GM19099 (cell line): ENCODE results near the gene KANSL1.
A peak's percentile ranks its signal among the peaks of the same experiment; 100 is the strongest.

Experiments used
- POLR2A ChIP-seq: IDR thresholded peaks from 3 replicates; pipeline ENCODE4 v1.6.1; 2011; ENCODE audit warnings: low read depth; ENCODE audit not compliant: insufficient read length; ENCODE audit errors: extremely low read depth

KANSL1 gene, protein sequence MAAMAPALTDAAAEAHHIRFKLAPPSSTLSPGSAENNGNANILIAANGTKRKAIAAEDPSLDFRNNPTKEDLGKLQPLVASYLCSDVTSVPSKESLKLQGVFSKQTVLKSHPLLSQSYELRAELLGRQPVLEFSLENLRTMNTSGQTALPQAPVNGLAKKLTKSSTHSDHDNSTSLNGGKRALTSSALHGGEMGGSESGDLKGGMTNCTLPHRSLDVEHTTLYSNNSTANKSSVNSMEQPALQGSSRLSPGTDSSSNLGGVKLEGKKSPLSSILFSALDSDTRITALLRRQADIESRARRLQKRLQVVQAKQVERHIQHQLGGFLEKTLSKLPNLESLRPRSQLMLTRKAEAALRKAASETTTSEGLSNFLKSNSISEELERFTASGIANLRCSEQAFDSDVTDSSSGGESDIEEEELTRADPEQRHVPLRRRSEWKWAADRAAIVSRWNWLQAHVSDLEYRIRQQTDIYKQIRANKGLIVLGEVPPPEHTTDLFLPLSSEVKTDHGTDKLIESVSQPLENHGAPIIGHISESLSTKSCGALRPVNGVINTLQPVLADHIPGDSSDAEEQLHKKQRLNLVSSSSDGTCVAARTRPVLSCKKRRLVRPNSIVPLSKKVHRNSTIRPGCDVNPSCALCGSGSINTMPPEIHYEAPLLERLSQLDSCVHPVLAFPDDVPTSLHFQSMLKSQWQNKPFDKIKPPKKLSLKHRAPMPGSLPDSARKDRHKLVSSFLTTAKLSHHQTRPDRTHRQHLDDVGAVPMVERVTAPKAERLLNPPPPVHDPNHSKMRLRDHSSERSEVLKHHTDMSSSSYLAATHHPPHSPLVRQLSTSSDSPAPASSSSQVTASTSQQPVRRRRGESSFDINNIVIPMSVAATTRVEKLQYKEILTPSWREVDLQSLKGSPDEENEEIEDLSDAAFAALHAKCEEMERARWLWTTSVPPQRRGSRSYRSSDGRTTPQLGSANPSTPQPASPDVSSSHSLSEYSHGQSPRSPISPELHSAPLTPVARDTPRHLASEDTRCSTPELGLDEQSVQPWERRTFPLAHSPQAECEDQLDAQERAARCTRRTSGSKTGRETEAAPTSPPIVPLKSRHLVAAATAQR (N-terminal part only)

DNA sequence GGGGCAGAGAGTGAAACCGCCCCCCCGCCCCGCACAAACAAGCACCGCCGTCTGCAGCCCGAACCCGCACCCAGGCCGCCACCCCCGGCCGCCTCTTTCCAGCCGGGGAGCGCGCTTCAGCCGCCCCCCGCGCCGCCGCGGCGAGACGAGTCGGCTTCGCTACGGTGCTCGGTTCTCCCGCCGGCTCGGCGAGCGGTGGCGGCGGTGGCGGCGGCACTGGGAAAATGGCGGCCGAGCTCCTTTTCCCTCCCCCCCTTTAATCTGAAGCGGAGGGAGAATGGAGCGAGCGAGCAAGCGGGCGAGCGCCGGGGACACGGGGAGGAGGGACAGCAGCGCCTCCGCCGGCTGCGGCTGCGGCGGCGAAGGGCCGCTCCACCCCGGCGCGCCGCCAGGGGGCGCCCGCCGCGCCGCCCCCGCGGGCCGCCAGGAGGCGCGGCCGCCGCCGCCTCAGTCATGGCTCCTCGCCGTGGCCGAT is at the start of gene KANSL1:
TSS of gene KANSL1 (minus strand) at position 279 of the 475 bp plus-strand sequence. CDS start 21,286 bp downstream, outside the sequence.
- peak; percentile 52 for TF ChIP-seq POLR2A

DNA sequence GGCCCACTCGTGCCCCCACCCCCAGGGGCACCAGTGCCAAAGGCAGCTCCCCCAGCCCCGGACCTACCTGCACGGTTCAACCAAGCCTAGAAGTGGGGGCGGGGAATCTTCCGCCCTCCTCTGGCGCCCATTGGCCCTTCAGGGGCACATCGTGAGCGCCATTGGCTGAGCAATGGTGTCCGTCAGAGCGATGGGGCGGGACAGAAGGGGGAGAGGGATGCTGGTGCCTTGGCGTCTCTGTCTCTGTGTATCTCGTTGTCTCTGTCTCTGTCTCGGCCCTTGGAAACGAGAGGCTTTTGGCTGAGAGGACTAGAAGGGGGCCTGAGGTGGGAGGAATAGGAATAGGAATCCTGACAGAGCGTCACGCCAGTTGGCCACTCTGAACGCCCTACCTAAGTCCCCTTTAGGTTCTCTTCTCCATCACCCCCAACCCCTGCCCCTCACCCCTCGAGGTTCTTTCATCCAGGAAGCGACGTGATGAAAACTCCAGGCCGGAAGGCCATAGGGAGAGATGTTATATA is 32.1 kb upstream of the KANSL1 start:
- peak; percentile 30 for TF ChIP-seq POLR2A

DNA sequence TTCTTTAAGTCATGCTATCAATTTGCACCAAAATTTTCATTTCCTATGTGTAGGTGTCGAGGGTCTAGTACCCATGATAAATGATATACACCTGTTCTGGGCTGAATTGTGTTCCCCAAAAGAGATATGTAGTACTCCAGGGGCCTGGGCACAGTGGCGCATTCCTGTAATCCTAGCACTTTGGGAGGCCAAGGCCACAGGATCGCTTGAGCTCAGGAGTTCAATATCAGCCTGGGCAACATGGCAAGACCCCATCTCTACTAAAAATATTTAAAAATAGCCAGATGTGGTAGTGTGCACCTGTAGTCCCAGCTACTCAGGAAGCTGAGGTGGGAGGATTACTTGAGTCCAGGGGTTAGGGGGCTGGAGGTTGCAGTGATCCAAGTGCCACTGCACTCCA is 23.5 kb upstream of the KANSL1 start:
- TF ChIP-seq POLR2A = no peak

DNA sequence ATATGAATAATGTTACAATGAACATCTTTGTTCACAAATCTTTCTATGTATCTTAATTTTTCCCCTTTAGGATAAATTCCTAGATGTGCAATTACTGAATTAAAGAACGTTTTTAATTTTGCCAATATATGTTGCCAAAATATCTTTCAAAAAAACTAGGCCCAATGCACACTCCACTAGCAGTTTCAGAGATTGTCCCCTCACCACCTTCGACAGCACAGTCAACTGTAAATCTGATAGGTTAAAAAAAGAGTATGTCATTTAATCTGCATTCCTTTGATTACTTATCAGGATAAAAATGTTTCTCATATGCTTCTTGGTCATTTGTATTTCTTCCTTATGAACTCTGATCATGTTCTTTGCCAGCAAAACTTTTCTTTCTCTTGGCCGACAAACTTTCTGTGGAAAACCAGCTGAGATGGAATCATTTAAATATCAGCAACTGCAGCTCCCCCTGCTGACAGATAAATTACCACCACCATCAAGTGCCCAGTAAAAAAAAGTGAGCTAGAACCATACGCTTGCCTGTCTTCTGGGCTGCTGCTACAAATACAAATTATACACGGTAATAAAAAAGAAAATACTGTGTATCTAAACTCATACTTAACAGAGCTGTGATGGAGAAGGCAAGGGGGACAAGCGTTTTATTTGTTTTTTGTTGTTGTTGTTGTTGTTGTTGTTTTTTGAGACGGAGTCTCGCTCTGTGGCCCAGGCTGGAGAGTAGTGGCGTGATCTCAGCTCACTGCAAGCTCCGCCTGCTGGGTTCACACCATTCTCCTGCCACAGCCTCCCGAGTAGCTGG is 19.6 kb upstream of the KANSL1 start:
- TF ChIP-seq POLR2A = no peak

DNA sequence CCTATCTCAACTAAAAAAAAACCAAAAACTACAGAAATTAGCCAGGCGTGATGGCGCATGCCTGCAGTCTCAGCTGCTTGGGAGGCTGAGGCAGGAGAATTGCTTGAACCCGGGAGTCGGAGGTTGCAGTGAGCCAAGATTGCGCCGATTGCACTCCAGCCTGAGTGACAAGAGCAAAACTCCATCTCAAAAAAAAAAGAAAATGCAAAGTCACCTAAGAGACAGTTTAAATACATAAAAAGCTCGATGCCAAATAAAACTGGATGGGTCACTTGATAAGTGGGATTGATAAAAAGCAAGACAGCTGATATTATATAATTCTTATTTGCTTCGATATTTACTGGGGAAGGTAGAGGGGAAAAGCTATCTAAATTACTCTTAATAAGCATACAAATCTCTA is 15.8 kb upstream of the KANSL1 start:
- no peak for TF ChIP-seq POLR2A

DNA sequence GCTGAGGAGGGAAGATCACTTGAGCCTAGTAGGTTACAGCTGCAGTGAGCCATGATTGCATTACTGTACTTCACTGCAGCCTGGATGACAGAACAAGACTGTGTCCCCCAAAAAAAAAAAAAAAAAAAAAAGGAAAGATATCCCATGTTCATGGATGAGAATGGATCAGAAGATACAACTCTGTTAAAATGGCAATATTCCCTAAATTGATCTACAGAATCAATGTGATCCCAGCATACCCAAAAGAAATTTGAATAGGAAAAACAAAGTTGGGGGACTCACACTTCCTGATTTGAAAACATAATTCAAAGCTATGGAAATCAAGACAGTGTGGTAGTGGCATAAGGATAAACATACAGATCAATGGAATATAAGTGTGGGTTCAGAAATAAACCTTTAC is 12.7 kb upstream of the KANSL1 start:
- no peak for TF ChIP-seq POLR2A

DNA sequence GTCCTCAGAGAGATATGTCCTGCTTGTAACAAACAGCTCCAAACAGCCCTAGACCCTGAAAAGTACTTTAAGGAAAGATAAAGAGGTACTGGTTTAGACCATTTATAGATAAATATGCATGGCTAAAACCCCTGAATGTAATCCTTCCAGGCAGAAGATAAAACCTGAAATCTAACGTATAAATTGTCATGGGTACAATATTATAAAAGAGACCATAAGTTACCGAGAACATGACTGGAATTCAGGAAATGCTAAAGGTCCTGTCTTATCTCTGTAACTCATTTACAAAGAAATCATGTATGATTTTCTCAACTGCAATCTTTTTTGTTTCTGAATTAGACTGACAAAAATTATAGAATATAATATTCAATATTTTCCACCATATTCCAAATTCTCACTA is 9.2 kb upstream of the KANSL1 start:
- TF ChIP-seq POLR2A = no peak

DNA sequence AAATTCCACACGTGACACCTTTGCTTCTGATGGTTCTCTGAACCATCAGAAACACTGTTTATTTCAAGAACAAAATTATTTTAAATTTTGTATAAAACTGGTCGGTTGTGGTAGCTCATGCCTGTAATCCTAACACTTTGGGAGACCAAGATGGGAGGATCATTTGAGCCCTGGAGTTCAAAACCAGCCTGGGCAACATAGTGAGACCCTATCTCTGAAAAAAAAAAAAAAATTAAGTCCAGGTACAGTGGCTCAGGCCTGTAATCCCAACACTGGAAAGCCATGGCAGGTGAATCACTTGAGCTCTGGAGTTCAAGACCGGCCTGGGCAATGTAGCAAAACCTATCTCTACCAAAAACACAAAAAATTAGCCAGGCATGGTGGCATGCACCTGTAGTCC is 8.3 kb upstream of the KANSL1 start:
- TF ChIP-seq POLR2A = no peak

DNA sequence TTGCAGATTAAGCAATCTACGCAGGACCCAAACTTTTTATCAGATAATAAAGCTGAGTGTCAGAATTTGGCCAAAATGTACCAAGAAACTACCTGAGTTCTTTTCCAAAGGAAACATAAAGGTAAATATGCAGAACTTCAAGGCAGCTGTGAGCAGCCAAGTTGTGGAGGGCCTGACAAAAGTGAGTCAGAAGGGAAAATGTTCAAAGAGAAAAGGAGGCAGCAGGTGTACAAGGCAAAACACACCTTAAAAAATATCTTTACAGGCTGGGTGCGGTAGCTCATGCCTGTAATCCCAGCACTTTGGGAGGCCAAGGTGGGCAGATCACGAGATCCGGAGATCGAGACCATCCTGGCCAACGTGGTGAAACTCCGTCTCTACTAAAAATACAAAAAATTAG is 7.0 kb upstream of the KANSL1 start:
- no peak for TF ChIP-seq POLR2A

DNA sequence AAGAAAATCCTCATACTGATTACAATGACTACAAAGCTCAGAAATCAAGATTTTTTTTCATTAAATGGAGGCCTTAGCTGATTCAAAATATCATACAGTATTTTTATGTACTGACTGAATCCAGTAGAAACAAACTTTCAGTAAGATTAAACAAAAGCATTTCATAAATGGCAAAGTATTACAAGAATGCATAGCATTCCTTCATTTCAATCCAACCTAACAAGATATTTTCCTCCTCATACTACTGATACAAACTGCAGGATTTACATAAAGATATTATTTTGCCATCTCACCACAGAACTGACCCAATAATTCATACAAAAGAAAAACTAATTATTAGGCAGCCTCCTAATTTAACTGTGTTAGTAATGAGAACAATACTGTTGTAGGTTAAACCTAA is 6.2 kb upstream of the KANSL1 start:
- TF ChIP-seq POLR2A = no peak

DNA sequence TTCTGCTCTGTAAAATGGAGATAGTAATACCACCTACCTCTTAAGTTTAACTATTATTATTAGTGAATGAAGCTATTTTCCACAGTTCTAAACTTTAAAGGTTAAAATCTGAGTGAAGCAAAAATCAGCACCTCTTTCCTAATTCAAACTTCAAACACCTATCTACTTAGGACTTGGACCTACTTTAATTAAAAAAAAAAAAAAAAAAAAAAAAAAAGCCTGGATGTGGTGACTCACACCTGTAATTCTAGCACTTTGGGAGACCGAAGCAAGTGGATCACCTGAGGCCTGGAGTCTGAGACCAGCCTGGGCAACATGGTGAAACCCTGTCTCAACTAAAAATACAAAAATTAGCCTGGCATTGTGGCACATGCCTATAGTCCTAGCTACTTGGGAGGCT is 5.0 kb upstream of the KANSL1 start:
- no peak for TF ChIP-seq POLR2A

DNA sequence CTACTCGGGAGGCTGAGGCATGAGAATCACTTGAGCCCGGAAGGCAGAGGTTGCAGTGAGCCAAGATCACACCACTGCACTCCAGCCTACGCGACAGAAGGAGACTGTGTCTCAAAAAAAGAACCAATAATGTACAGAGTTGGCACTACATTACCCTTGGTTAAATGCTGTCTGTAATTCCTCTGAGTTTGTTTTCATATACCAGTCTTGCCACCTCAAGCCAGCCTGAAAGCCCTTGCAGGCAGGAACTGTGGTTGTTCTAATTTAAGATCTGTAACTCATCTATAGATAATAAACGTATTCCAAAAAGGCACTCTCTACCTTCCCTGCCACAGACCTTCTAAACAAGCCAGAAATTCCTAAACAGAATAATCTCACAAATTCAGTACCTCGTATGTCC is 4.3 kb upstream of the KANSL1 start:
- TF ChIP-seq POLR2A = no peak

DNA sequence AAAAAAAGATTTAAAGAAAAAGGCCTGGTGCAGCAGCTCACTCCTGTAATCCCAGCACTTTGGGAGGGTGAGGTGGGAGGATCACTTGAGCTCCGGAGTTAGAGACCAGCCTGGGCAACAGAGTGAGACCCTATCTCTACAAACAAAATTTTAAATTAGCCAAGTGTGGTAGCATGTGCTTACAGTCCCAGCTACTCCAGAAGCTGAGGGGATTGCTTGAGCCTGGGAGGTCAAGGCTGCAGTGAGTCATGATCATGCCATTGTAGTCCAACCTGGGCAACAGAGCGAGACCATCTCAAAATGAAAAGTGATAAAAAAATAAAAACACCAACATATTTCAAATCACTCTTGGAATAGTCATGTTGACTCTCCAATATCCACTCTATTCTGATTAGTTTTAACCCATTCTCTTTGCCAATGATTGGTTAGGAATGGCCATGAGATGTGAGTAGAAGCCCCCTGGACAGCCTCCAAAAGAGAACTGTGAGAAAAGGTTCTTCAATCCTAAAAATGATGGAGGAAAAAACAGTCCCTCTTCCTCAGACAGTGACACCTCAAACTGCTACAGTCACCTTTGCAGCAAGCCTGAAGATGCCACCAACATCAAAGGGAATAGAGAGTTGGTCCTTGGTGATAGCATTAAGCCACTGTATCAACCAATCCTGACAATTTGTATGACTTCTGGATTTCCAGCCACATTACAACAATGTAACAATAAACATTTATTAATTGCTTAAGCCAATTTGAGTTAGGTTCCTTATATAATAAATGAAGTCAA is 2.9 kb upstream of the KANSL1 start:
- no peak for TF ChIP-seq POLR2A

DNA sequence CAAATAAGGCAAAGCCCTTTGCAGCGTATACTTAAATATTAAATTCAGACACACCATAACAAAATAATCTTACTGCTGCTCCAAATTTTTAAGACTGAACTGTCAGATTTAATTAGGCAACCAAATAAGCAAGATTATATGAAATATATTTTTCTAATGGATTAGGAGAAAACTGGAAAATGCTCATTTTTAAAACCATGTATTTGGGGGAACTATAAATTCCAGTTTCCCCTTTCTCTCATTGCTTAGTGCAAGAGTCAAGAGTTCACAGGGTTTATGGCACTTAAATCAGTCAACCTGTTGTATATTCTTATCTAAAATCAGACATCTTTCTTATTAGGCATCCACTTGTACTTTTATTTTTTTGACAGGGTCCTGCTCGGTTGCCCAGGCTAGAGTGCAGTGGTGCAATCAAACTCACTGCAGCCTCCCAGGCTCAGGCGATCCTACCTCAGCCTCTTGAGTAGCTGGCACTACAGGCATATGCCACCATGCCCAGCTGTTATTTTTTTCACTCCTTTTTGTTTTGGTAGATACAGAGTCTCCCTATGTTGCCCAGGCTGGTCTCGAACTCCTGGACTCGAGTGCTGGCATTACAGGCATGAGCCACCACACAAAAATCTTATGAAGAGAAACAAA is 2.1 kb upstream of the KANSL1 start:
- no peak for TF ChIP-seq POLR2A
